HG03103 (cell line): ENCODE measurements around the gene DPEP2NB.
"Not testable (repeated sequence)": the region's sequence is repeated elsewhere in the genome, so short reads cannot be mapped to it uniquely, and the experiment has no call there.

Source experiments
- ATAC-seq: cut with Tn5 transposase; IDR thresholded peaks from one replicate; pipeline ENCODE4 v1.9.1; 2021; ENCODE audit warnings: low read depth; ENCODE audit not compliant: unreplicated experiment

The DPEP2NB gene

GRCh38 chr16:67987460-67988160, 28.1 kb downstream of the DPEP2NB start:
- ATAC-seq = no peak

- no peak for ATAC-seq
Observed at GRCh38 chr16:67986949-67987348, 28.8 kb downstream of the DPEP2NB start.

- no peak for ATAC-seq
Observed at GRCh38 chr16:67982011-67982696, 33.6 kb downstream of the DPEP2NB start.

GRCh38 chr16:67979955-67980678, 35.6 kb downstream of the DPEP2NB start, which contains the start of gene DPEP3:
Gene DPEP3 (minus strand): TSS chr16:67980499. CDS start chr16:67980380, 119 bp downstream.
- no peak for ATAC-seq

GRCh38 chr16:67977469-67978227, 38.1 kb downstream of the DPEP2NB start:
- ATAC-seq = no peak

GRCh38 chr16:67977005-67977404, 38.7 kb downstream of the DPEP2NB start:
- no peak for ATAC-seq

- no peak for ATAC-seq
Observed at GRCh38 chr16:67976205-67976604, 39.5 kb downstream of the DPEP2NB start.

- ATAC-seq = no peak
Observed at GRCh38 chr16:67975321-67976105, 40.2 kb downstream of the DPEP2NB start.

- ATAC-seq = not testable (repeated sequence)
Observed at GRCh38 chr16:67972285-67972684, 43.4 kb downstream of the DPEP2NB start.

- no peak for ATAC-seq
Observed at GRCh38 chr16:67971111-67971510, 44.6 kb downstream of the DPEP2NB start.

GRCh38 chr16:67969254-67970039, 46.3 kb downstream of the DPEP2NB start:
- ATAC-seq = no peak

- peak; percentile 56 for ATAC-seq
Observed at GRCh38 chr16:67968400-67969253, 47.1 kb downstream of the DPEP2NB start, which contains the start of gene SLC12A4. Gene SLC12A4 (minus strand): TSS chr16:67968637. CDS start chr16:67968553, 84 bp downstream.

GRCh38 chr16:67967958-67968399, 47.7 kb downstream of the DPEP2NB start:
- ATAC-seq = peak; percentile 23

GRCh38 chr16:67967183-67967957, 48.3 kb downstream of the DPEP2NB start:
- ATAC-seq = no peak

- ATAC-seq = no peak
Observed at GRCh38 chr16:67966549-67967182, 49.0 kb downstream of the DPEP2NB start.

GRCh38 chr16:67965668-67966548, 49.8 kb downstream of the DPEP2NB start:
- no peak for ATAC-seq
